D341Med (cell line): ENCODE measurements around the gene TBC1D24.
A peak's percentile ranks its signal among the peaks of the same experiment; 100 is the strongest.
"Not testable (repeated sequence)": the region's sequence is repeated elsewhere in the genome, so short reads cannot be mapped to it uniquely, and the experiment has no call there.

Source experiments
- DNase-seq: peaks from one replicate; pipeline ENCODE4 v3.0.0; 2012; ENCODE audit warnings: low spot score

Gene TBC1D24

DNA sequence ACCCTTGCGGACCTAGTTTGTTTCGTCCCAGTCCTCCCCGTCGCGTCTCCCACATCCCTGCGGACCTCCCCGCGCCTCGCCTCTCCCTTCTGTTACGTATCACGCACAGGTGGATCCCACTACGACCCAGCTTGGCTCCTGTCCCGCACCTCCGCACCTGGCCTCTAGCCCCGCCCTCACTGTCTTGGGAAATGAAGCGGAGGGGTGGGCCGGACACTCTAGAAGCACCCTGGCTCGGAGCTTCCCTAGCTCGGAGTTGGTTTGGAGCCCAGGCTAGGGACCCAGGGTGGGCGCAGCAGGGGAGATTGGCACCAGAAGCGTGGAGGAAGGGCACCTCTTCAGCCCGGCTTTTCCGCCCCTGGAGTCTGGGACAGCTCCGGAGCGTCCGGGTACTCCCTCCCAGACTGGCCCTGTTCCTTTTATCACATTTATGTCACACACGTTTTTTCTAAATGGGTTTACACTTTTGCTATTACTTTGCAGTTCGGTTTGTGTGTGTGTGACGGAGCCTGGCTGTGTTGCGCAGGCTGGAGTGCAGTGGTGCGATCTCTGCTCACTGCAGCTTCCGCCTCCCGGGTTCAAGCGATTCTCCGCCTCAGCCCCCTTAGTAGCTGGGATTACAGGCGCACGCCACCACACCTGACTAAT lies 57.7 kb downstream of the TBC1D24 start:
- DNase-seq, result peak; percentile 63

DNA sequence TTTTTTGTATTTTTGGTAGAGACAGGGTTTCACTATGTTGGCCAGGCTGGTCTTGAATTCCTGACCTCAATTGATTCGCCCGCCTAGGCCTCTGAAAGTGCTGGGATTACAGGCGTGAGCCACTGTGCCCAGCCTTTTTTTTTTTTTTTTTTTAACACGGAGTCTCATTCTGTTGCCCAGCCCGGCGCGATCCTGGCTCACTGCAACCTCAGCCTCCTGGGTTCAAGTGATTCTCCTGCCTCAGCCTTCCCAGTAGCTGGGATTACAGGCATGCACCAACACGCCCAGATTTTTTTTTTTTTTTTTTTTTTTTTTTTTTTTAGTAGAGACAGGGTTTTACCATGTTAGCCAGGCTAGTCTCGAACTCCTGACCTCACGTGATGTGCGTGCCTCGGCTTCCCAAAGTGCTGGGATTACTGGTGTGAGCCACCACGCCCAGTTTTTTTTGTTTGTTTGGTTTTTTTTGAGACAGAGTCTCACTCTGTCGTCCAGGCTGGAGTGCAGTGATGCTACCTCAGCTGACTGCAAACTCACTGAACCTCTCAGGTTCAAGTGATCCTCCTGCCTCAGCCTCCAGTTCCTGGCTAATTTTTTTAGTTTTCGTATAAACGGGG lies 58.3 kb downstream of the TBC1D24 start:
- not testable (repeated sequence) for DNase-seq

DNA sequence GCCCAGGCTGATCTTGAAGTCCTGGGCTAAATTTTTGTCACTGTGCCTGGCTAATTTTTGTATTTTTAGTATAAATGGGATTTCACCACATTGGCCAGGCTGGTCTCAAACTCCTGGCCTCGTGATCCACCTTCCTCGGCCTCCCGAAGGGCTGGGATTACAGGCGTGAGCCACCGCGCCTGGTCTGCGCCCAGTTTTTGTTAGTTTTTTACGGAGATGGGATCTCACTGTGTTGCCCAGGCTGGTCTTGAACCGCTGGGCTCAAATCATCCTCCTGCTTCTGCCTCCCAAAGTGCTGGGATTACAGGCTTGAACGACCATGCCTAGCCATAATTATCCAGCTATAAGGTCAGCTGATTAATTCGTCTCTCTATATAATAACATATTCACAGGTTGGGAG lies 59.0 kb downstream of the TBC1D24 start:
- no peak for DNase-seq

DNA sequence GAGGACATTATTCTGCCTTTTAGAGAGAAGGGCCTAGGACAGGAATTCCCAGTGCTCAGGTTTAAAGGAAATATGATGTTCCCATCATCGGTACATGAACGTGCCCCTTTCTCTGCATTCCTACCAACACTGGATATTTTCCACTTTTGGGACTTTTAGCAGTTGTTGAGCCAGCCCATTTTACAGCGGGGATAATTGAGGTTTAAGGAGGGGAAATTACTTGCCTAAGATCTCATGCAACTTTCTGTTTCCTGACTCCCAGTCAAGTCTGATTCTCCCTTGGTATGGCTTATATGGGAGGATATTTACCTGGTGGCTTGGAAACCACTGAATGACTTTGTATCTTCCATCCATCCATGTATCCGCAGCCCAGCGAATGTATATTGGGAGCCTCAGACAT lies 59.4 kb downstream of the TBC1D24 start:
- DNase-seq, result not testable (repeated sequence)

DNA sequence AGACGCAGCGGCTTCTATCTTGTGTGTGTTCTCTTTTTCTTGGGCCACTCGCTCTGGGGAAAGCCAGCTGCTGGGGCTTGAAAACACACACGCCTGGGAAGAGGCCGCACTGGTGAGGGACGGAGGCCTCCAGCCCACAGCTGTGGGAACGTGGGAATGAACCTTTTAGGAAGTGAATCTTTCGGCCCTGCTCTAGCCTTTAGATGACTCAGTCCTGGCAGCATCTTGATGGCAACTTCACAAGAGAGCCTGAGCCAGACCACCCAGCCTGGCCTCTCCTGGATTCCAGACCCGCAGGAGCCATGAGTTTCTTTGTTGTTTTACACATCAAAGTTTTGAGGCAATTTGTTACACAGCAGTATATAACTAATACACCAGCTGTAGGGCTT lies 60.7 kb downstream of the TBC1D24 start:
- no peak for DNase-seq

DNA sequence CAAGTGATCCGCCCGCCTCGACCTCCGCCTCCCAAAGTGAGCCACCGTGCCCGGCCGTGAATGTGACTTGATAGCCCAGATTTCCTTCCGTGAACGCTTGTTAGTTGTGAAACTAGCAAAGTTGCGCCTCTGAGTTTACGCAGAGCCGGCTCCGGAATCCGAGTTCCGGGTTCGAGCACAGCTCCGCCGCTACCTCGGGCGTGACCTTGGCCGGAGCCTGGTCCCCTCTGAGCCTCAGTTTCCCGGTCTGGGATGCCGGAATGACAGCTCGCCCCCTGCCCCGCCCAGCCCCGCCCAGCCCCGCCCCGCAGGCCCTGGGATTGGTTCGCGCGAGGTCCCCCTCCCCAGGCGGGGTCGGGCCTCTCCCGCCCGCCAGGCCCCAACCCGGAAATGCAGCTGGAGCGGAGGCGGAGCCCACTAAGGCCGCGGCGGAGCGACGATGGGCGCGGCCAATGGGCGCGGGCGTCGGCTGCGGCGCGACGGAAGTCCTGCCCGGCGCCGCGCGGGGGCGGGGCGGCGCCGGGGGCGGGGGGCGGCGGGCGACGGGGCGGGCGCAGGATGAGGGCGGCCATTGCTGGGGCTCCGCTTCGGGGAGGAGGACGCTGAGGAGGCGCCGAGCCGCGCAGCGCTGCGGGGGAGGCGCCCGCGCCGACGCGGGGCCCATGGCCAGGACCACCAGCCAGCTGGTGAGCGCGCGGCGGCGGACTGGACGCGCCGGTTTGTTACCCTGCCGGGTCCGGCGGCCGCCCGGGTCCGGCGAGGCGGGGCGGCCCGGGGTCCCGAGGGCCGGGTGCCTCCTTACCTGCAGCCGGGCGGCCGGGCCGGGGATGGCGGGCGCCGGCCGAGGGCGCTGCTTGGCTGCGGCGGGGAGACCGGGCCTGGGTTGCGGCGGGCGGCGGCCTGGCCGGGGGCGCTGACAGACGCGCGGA lies 62.8 kb downstream of the TBC1D24 start, which contains the start of gene PDPK1:
PDPK1 (plus strand) TSS at position 571 of the 929 bp plus-strand sequence; CDS start at position 663, 92 bp downstream.
- DNase-seq, result peak; percentile 97

DNA sequence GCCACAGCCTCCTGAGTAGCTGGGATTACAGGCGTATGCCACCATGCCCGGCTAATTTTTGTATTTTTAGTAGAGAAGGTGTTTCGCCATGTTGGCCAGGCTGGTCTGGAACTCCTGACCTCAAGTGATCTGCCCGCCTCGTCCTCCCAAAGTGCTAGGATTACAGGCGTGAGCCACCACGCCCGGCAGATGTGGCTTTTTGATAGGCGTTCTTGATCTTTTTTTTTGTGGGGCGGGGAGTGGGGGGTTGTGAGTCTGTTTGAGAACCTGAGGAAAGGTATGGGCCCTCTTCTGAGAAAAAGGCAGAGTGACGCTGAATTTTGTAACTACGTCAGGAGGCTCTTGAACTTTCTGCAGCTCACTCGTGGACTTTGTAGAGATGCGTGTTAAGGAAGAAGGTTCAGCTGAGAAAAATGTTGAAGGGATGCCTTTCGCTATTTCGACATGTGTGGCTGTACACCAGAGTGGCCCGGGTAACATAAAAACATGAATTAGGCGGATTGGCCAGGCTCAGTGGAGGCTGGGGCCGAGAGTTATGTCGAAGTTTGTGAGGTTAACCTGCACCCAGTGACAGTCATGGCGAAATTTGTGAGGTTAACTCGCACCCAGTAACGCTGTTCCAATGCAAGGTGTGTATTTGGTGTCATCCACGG lies 64.4 kb downstream of the TBC1D24 start:
- not testable (repeated sequence) for DNase-seq

DNA sequence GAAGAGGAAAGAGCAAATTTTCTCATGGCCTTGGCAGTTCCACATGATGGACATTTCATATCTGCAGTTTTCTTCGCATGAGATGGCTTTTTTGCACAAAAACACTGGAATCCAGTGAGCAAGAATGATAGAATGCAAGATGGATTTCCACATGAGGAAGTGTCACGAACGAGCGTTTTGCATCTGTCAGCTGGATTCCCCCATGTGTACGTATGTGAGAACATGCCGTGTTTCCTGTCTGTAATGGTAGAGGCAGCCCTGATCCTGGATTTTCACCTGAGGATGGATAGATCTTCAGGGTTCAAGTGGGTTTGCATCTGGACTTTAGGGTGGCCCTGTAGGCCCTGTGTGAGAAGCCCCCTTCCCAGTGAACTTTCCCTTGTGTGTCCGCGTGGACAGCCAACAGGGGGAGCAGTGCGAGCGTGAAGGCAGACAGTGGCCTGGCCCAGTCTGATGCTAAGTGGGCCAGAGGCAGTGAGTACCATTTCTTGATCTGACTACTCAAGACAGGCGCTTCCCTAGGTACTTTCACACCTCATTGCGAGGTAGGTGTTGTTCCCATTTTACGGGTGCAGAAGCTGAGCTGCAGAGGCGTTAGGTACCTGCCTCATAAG lies 65.0 kb downstream of the TBC1D24 start:
- not testable (repeated sequence) for DNase-seq

DNA sequence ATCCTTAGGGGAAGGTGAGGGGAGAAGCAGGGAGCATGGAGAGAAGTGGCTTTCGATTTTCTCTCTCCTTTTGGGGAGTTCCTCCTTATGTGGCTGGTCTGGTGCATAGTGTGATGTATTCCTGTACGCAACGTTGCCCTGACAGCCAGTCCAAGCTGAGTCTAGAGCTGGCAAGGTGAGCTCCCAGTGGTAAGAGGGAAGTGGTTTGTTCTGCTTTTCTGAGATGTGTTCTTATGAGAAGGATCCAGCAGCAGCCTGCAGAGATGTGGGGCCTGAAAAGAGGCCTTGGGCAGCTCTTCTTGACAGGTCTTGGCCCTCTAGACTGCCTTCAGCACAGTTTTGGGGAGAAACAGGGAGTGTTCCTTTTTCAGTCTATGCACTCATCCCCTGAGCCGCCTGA lies 66.0 kb downstream of the TBC1D24 start:
- not testable (repeated sequence) for DNase-seq

DNA sequence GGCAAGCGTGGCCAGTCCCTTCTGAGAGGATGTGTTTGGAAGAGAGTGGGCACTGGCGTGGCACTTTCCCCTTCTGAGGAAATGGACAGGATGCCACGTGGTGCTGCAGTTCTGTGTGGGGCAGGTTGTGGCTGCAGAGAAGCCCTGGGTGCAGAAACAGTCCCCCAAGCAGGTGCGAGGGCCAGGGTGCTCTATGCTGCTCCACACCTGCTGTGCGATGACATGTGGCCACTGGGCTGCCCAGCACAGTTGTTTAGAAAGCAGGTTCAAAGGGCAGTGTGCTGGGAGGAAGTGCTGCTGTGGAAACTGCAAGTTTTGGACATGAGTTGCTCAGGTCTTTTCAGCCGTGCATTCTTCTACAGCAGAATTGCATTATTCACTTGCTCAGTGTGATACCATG lies 66.5 kb downstream of the TBC1D24 start:
- DNase-seq, result not testable (repeated sequence)

DNA sequence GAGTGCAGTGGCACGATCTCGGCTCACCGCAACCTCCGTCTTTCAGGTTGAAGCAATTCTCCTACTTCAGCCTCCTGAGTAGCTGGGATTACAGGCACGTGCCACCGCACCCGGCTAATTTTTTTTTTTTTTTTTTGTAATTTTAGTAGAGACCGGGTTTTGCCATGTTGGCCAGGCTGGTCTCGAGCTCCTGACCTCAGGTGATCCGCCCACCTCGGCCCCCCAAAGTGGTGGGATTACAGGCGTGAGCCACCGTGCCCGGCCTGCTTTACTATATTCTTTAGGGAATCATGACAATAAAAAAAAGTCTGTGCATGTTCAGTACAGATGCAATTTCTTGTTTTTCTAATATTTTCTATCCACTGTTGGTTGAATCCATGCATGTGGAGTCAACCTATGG lies 68.8 kb downstream of the TBC1D24 start:
- DNase-seq, result not testable (repeated sequence)

DNA sequence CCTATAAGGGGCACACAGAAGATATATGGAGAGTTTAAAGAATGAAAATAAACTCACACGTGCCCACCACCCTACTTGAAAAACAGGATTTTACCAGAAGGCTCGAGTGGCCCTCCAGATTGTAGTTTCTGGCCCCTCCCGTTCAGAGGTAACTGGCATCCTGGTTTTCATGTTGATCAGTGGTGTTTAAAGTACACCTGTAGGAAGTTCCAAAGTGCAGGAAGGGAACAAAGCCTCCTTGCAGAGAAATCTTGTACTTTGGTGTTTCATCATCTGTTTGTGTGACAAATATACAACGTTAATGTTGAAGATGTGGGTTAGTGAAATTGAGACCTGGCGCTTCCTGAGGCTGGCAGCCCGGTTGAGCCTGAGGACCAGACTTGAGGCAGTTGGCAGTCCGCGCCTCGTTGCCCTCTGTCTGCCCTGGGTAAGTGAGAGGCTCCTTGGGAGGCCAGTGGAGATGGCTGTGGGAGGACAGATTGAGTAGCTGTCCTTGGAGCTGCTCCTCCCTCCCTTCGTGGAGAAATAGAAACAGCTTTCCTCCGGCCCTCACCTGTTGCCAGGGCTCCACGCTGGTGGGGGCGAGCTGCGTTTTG lies 75.5 kb downstream of the TBC1D24 start:
- not testable (repeated sequence) for DNase-seq

DNA sequence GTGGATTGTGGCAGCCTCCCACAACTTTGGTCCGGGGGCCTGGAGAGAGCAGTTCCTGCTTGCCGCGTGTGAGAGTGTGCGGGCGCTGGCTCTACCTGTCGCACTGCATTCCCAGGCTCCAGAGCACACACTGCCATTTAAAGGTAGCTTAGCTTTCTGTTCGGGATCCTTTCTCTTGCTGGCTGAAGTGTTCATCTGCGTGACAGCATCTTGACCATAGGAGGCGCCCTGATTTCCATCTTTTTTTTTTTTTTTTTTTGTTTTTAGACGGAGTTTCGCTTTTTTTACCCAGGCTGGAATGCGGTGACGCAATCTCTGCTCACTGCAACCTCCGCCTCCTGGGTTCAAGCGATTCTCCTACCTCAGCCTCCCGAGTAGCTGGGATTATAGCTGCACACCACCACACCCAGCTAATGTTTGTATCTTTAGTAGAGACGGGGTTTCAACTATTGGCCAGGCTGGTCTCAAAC lies 76.5 kb downstream of the TBC1D24 start:
- DNase-seq, result not testable (repeated sequence)

DNA sequence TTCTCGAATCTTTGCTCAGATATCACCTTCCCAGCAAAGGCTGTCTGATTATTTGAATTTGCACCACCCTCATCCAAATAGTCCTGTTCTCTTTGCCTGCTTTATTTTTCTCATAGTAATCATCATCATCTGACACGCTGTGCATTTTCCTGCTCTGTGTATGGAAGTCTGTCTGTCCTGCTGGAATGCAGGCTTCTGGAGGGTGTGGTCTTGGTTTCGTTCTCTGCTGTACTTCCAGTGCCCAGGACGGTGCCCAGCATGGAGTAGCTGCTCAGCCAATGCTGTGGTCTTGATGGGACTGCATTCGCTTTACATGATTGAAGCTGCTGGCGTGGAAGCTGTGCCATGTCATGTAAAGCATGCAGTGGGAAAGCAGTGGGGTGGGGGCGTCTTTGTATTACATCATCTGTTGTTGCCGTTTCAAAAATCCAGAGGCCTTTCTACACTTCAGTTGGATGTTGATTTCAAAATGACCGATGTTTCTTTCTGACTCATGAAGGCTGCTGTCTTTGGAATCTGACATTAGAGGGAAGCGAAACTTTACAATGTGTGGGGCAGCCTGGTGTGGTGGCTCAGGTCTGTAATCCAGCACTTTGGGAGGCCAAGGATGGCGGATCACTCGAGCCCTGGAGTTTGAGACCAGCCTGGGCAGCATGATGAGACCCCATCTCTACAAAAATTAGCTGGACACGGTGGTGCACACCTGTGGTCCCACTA lies 79.9 kb downstream of the TBC1D24 start:
- DNase-seq, result not testable (repeated sequence)
